Esophagus squamous epithelium (tissue), 5 donors: ENCODE results near the gene CLEC10A. TPM values are rescaled to one million over a fixed set of nuclear protein-coding genes. Genes with fewer than 3 reads are reported as not detected.

Experiments used
- DNase-seq: peaks from one replicate; lab custom pipeline; 2025; lab: John Stamatoyannopoulos, UW
- H3K27ac ChIP-seq, 4 donors: fragments of 200-600 bp; sonication (generic); one replicate each; pipeline ENCODE4 v1.5.1; 2016 to 2019; ENCODE audit warnings: mild to moderate bottlenecking in 1 of 4
- H3K27me3 ChIP-seq, 4 donors: fragments of 200-600 bp; sonication (generic); 1 replicate in 3 of 4; 2 replicates in 1 of 4; pipeline versions ENCODE4 v1.5.1 to v1.6.0; 2017 to 2021; ENCODE audit warnings: antibody characterized with exemption in 1 of 4
- H3K36me3 ChIP-seq, 3 donors: fragments of 200-600 bp; sonication (generic); one replicate each; pipeline ENCODE4 v1.5.1; 2016 to 2019
- H3K4me1 ChIP-seq, 3 donors: fragments of 200-600 bp; sonication (generic); one replicate each; pipeline ENCODE4 v1.5.1; 2017 to 2019
- H3K4me3 ChIP-seq, 4 donors: fragments of 200-600 bp; sonication (generic); 1 replicate in 3 of 4; 2 replicates in 1 of 4; pipeline ENCODE4 v1.5.1; 2016 to 2019; ENCODE audit warnings: mild to moderate bottlenecking in 2 of 4, moderate library complexity in 1 of 4
- H3K9me3 ChIP-seq, 3 donors: fragments of 200-600 bp; sonication (generic); one replicate each; pipeline ENCODE4 v1.5.1; 2016 to 2019
- CTCF ChIP-seq, 6 experiments: fragments of 450-650 bp in 4 of 6; fragments of 200-600 bp in 2 of 6; sonication (generic) in 2 of 6; IDR thresholded peaks; one replicate each; pipeline ENCODE4 v1.5.1; 2016 to 2019; ENCODE audit warnings: antibody characterized with exemption in 6 of 6, mild to moderate bottlenecking in 4 of 6, moderate library complexity in 4 of 6
- POLR2A ChIP-seq, 4 donors: fragments of 450-650 bp; IDR thresholded peaks; one replicate each; pipeline ENCODE4 v1.6.1; 2017; ENCODE audit warnings: antibody characterized with exemption in 4 of 4, mild to moderate bottlenecking in 4 of 4, moderate library complexity in 3 of 4
- WGBS, 2 donors: methylation state at CpG; one replicate each; pipeline ENCODE4 v1.1.5; 2018; 5-methylcytosine and 5-hydroxymethylcytosine counted together
- intact Hi-C: fragments of 100-400 bp; cut with DNase I; formaldehyde crosslinking; loops from one replicate; pipeline ENCODE4 v1.15.0; 2022
- total RNA-seq, 4 donors: library from RNA; depleted of rRNA; stranded (reverse); fragments of >200 nt; gene quantifications; one replicate each; pipeline ENCODE4 v1.1.0, GENCODE V29; 2016
- donor health status: DM: yes; HTN: yes; CAD: no.

CLEC10A gene
- total RNA-seq, 4 donors from 2014 or later = 0.40 to 10.6 (median 4.0) TPM

GRCh38 chr17:7111784-7112509 is 31.9 kb upstream of the CLEC10A start:
- TF ChIP-seq CTCF (IDR thresholded peaks at IDR 0.05) (no peak), POLR2A (IDR thresholded peaks at IDR 0.05) (no peak)
- Histone ChIP-seq H3K27me3 (peaks cover 0 to 23% (median 0%) of the 10 kb centered on the region in 4 donors), H3K4me3 (no peak overlapping the region), H3K27ac (no peak overlapping the region), H3K36me3 (no peaks in the 10 kb centered on the region), H3K9me3 (no peaks in the 10 kb centered on the region), H3K4me1 (no peaks in the 10 kb centered on the region)
- intact Hi-C loops = no loop called here
- no peak for DNase-seq
- 37 to 47% methylated on average over 11 of the region's 12 CpGs for WGBS, 2 donors

- TF ChIP-seq POLR2A (IDR thresholded peaks at IDR 0.05) (no peak), CTCF (IDR thresholded peaks at IDR 0.05) (no peak)
- no peak for DNase-seq
- intact Hi-C loops = no loop called here
- Histone ChIP-seq H3K4me3 (no peak overlapping the region), H3K27me3 (peaks cover 0 to 25% (median 0%) of the 10 kb centered on the region in 4 donors), H3K4me1 (no peaks in the 10 kb centered on the region), H3K27ac (no peak overlapping the region), H3K9me3 (no peaks in the 10 kb centered on the region), H3K36me3 (no peaks in the 10 kb centered on the region)
- 53 to 56% methylated on average over 11 of the region's 11 CpGs for WGBS, 2 donors
These were observed 30.7 kb upstream of the CLEC10A start for GRCh38 chr17:7110617-7111306.

DNA sequence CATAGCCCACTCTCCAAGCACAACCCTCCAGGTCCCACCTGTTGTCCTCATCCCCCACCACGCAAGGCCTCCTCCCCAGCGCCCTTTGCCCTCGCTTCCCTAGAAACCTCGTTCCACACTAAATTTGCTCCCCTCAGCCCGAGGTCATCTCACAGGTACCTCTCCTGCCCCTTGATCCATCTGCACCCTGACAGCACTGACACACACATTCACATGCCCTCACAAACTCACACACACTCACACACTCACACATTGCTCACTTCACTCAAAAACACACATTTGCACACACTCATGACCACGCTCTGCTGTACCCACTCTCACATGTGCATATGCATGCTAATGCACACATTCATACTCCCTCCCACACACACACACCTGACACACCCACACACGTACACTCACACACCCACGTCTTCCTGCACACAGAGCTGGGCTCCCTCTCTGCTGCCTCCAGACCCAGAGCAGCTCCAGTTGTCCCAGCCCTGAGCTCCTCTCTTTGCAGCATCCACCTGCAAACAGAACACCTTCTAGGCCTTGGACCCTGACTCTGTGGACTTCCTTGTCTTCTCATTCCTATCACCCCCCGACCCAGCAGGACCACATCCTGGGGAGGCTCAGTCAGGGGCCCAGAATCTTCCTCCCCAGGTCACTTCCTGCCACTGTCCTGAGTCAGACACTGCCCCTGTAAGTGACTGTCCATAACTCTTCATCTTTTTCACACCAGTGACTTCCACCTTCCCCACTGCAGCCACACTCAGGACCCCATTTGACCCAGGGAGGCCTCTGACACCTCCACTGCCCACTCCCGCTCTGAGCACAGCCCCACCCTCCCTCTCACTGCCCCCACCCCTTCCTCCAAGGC is 29.6 kb upstream of the CLEC10A start:
- H3K4me3 ChIP-seq = no peak overlapping the region

GRCh38 chr17:7108981-7109380 is 28.9 kb upstream of the CLEC10A start:
- peaks cover 0 to 25% (median 0%) of the 10 kb centered on the region in 4 donors for H3K27me3 ChIP-seq
- H3K27ac ChIP-seq = no peak overlapping the region
- DNase-seq = no peak
- WGBS, 2 donors = 59 to 90% methylated on average over 2 to 3 of the region's 9 CpGs
- no peaks in the 10 kb centered on the region for H3K9me3 ChIP-seq
- no peak overlapping the region for H3K4me3 ChIP-seq
- no peaks in the 10 kb centered on the region for H3K4me1 ChIP-seq
- intact Hi-C loops = no loop called here
- TF ChIP-seq POLR2A (IDR thresholded peaks at IDR 0.05) (no peak), CTCF (IDR thresholded peaks at IDR 0.05) (no peak)
- H3K36me3 ChIP-seq = no peaks in the 10 kb centered on the region

More for the DNA sequence above, 29.6 kb upstream of the CLEC10A start:
- no peaks in the 10 kb centered on the region for H3K4me1 ChIP-seq
- no peaks in the 10 kb centered on the region for H3K36me3 ChIP-seq
- no peak overlapping the region for H3K27ac ChIP-seq
- DNase-seq = no peak
- H3K9me3 ChIP-seq = no peaks in the 10 kb centered on the region
- no peak for TF ChIP-seq POLR2A (IDR thresholded peaks at IDR 0.05)
- TF ChIP-seq CTCF (IDR thresholded peaks at IDR 0.05) = no peak
- H3K27me3 ChIP-seq = peaks cover 0 to 25% (median 0%) of the 10 kb centered on the region in 4 donors
- intact Hi-C loops = no loop called here
- 72 to 73% methylated on average over 10 of the region's 10 CpGs for WGBS, 2 donors
